Activated CD8-positive, alpha-beta memory T cell treated with anti-CD3 and anti-CD28 coated beads, Interleukin-2, amount 50 U/mL, for 4 hours (primary cell): ENCODE results near the gene RASD2.

Experiments used
- DNase-seq: peaks from one replicate; pipeline ENCODE4 v3.0.0-alpha.2; 2020

Gene RASD2

DNA sequence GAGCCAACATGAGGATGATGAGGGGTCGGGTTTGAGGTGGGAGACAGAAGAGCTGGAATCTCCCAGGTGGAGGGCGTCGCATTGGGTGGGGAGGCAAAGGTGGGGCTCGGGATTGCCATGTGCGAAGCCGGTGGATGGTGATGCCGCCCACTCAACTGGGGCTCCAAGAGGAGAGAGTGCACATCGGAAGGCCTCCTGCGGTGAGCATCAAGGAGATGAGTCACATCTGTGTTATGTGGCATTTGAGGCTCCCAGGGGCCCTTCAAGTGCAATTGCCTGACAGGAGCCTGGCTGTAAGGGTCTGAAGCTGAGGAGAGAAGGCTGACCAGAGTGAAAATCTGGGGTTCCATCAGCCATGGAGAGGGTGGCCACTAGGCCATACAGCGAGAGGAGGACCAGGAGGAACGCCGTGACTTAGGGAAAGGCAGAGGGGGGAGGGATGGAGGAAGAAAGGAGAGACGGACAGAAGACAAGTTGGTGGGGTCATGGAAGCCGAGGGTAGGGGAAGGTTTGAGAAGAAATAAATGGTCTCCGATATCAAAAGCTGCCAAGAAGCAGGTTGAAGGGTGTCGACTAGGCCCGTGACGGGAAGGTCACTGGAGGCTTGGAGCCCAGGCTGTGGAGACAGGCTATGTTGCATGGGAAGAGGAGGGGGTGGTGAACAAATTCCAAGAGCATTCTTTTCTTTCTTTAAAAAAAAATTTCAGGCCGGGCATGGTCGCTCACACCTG lies 21.3 kb downstream of the RASD2 start:
- DNase-seq = no peak

DNA sequence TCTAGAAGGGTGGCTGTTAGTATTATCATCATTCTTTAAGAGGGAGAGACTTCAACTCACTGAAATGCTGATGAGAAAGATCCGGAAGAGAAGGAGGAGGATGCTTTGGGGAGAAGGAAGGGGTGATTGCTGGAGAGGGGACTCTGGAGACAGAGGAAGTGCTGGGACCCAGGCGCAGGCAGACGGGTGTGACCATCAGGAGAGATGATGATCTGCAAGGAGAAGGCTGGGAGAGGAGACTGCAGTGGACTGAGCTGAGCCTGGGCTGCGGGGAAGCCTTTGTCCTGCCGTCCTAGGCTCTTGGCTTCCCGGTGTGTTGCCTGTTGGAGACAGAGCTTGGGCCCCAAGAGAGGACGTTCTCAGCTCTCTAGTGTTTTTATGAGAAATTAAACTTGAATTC lies 22.6 kb downstream of the RASD2 start:
- no peak for DNase-seq

DNA sequence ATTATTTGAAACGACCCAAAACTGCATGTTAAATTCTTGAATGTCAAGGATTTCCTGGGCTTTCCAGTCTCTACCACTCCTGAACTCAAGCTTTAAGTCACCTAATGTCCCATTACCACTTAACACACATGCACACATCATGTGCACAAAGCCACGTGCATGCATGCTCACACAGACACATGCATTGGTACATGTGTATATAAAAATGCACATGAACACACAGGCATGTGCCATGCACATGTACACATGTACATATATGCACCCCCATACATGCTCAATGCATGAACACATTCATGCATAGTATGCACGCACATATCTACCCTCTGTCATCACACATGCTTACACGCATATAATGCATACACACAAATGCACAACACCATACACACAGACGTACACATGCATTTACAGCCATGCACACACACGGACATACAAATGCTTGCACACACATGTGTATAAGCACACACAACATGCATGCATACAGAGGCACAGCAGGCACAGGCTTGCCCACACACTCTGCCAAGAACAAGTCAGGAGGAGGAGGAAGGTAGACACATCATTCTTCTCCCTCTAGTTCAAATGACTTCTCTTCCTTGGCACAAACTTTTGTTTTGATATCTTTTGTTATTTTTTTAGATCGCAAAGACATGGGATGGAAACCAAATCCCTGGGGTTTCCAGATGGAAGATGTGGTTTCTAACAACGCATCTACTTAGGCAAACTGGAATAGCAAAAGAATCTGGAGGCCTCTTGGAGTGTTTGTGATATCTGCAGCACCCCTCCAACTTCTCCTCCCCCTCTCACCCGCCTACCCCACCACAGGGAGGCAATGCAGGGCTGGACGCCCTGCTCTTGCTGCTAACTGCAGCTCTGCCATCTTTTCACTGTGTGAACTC lies 24.6 kb downstream of the RASD2 start:
- no peak for DNase-seq

- DNase-seq = no peak
Measured at GRCh38 chr22:35567351-35568141, 26.9 kb downstream of the RASD2 start.

DNA sequence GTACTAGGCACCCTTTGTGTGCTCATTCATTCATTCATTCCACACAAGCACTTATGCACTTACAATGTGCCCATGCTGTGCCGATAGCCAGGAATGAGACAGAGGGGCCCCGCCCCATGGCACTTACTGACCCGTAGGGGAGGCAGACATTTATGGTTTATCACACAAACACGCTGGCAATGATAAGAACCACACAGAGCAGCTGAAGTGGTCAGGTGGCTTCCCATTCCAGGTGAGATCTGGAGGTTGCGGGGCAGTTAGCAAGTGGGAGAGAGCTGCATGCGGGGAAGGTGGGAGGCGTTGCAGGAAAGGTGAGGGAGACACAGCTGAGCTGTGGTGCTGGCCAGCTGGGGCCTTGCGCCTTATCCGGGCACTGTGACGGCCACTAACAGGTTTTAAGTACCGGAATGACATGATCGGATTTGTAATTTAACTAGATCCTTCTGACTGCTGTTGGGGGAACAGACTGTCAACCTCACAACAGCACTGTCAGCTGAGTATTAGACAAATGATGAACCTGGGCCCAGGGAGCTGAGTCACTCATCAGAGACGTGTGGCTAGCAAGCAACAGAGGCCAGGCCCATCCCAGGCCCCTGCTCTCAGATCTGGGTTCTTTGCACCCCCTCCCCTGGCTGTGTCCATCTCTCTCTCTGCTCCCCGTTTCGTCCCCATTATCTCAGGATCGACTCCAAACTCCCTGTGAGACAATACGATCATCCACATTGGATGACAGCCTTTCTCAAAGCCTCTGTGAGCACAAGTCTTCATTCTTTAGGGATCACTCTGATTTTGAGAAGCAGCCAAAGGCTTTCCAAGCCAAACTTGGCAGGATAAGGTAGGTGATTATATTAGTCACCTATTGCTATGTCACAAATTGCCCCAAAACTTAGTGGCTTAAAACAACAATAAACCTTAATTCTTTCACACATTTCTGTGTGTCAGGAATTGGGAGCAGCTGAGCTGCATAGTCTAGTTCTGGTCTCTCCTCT lies 28.4 kb downstream of the RASD2 start:
- DNase-seq = no peak

DNA sequence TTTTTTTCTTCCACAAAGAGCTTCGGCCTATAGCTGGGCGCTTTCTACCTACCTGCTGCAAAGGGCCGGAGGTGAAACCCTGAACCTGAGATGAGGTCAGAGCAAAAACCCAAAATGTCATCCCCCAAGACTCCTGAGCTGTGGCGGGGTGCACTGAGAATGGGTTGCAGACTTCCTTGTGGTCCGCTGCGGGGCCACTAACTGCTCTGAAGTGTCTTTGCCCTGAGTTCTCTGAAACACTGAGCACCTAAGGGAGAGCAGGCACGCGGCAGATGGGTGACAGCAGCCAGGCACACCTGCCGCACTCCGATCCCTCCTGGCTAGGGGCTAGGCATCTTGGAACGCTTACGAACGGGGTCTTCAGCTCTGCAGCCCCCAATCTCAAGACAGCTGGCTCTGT lies 29.3 kb downstream of the RASD2 start:
- no peak for DNase-seq

DNA sequence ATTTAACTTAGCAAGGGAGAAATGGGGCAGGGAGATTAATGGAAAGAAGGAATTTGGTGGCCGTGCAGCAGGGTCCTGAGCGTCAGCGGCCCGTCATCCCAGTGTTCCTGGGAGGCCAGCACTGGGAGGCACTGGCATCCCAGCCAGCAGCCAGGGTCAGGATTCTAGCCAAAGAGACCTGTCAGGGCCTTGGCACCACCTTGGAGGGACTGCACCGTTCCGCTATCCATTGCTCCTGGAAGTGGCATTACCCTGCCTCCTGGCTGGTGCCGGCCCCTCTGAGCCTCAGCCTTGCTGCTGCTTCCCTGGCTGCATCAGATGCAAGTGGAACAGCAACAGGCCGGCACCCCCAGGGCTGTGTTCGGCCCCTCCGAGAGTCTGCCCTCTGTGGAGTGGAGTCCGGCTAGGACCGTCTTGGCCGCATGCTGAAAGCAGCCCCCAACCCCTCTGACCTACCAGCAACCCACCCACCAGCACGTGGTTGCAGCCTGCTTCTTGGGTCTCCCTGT lies 30.1 kb downstream of the RASD2 start:
- no peak for DNase-seq

GRCh38 chr22:35572556-35572955 lies 31.9 kb downstream of the RASD2 start:
- no peak for DNase-seq

DNA sequence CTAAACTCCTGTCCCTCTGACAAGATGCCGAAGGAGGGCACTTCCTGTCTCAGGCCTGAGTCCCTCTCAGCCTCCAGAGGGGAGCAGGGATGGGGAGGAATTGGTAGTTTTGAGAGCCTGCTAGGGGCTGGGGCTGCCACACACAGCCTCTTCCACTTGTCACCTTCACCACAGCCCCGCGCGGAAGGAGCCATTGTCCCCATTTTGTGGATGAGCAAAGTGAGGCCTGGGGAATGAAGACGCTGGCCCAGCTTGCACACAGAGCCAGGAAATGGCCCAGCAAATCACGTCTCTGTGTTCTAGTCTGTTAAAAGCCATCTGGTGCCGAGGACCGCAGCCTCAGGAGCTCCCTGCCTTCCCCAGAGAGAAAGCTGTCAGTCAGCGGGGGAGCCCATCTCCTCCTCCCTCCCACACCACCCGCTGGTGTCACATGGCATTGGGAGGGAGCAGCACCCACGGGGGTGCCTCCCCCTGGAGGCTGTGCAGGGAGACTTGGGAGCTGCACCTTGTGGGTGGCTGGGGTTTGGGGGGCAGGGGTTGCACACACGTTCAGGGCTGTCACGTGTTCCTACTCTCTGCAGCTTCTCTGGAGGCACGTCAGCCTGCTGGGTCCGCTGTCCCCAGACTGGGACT lies 34.6 kb downstream of the RASD2 start:
- no peak for DNase-seq

DNA sequence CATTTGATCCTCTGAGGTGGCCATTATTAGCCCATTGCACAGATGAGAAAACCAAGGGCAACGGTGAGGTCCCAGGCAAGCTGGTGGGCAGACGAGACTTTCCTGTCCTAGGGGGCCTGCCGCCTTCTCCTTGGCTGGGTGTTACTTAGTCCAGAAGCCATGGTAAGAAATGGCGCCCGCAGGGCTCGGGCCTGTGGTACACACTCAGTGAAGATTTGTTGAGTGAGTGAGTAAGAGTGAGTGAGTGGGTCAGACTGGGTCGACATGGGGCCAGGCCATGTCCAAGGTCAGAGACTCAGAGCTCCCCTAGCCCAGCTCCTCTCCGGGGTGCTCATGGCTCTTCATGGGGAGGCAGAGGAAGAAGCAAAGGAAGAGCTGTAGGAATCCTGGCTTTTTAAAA lies 36.0 kb downstream of the RASD2 start:
- no peak for DNase-seq

DNA sequence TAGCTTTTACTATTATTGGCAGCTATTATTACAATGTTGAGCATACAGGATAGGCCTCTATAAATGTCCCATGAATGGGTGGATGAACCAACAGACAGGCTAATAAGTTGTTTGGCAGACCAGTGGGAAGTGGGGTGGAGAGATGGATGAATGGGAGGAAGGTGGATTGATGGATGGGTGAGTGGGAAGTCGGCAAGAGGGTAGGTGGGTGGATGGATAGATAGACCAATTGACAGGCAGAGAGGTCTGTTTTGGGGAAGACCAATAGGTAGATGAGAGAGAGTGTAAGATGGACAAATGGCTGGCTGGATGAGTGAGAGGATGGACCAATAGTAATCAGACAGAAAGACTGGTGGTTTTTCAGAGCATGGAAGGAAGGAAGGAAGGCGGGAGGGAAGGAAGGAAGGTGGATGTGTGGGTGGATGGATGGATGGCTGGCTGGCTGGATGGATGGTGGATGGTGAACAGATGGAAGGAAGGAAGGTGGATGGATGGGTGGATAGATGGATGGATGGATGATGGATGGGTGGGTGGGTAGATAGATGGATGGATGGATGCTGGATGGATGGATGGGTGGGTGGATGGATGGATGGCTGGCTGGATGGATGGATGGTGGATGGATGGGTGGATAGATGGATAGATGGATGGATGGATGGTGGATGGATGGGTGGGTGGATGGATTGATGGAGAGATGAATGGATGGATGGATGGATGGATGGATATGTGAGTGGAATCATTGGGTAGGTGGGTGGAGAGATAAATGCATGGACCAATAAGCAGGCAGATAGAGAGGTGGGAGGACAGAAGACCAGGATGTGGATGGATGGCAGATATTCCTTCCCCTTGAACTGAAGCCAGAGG lies 37.4 kb downstream of the RASD2 start:
- DNase-seq = no peak

GRCh38 chr22:35578836-35579575 lies 38.4 kb downstream of the RASD2 start:
- no peak for DNase-seq

DNA sequence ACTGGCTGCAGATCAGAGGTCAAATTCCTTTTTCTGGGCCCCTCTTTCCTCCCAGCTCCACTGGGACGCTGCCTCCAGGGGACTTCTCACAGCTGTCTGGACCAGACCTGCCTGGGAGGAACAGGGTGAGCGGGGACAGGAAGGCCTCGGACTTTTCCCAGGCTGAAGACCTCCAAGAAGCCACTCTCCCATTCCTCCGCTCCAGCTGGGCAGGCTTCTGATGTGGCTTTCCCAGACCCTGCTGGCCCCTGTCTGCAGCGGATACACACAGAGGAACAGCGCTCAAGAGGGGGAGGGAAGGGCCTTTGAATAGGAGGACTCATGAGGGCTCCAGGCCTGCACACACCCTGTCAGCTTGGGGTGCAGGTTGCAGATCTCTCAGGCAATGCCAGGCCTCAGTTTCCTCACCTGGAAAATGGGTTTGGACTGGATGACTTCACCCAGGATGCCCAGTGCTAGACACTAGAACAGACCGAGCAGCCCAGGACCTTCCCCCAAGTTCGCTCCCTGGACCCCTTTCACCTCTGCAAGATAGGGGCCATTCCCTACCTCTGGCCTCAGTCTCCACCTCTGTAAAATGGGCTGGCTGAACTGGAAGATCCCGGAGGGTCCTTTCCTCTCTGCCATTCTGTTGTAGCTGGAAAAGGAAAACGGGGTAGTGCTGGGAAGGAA lies 39.9 kb downstream of the RASD2 start:
- DNase-seq = no peak

GRCh38 chr22:35581023-35581413 lies 40.4 kb downstream of the RASD2 start:
- no peak for DNase-seq

GRCh38 chr22:35582218-35582860 lies 41.7 kb downstream of the RASD2 start:
- DNase-seq = no peak

- peak; percentile 58 for DNase-seq
Measured at GRCh38 chr22:35582861-35583670, 42.4 kb downstream of the RASD2 start.

DNA sequence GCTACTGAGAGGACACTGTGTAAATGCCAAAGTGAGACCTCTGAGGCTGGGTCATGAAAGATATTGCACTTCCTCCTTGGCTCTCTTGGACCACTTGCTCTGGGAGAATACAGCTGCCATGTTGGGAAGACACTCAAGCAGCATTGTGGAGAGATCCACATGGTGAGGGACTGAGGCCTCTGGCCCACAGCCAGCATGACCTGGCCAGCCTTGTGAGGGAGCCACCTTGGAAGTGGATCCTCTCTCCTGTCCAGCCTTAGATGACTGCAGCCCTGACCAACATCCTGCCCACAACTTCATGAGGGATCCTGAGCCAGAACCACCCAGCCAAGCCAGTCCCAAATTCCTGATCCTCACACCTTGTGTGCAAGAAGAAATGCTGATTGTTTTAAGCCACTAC lies 46.1 kb downstream of the RASD2 start:
- no peak for DNase-seq

DNA sequence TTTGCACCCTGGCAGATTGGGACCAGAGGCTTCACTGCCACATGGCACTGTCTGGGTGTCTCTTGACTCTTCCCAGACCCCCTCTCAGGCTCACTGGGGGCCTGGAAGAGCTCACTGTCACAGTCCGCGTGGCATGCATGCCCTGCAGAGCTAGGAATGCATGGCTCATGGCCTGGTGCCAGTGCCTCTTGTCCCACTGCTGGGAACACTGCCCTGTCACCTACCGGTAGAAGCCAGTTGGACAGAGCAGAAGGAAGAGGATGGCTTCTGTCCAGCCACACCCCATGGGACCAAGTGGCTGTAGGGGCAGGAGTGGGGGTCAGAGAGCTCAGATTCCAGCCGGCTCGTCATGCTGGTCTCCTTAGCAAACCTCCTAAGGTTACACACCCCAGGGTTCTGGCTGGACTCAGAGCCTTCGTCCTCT lies 46.8 kb downstream of the RASD2 start:
- no peak for DNase-seq
